Body of pancreas (tissue), 4 donors: ENCODE data around the gene ZNF275. TPM values are rescaled to one million over a fixed set of nuclear protein-coding genes. Genes with fewer than 3 reads are reported as not detected.

Source experiments
- ATAC-seq: fragments of 150-250 bp; one replicate; pipeline ENCODE4 v1.9.1; 2016
- DNase-seq, 4 donors: peaks; one replicate each; pipeline ENCODE4 v3.0.0-alpha.2; 2019
- H3K27ac ChIP-seq, 4 donors: fragments of 200-600 bp; sonication (generic); 1 replicate in 3 of 4; 2 replicates in 1 of 4; pipeline versions ENCODE4 v1.5.1 to v1.6.1; 2016 to 2019; ENCODE audit warnings: mild to moderate bottlenecking in 1 of 4, mixed read lengths in 1 of 4, moderate library complexity in 1 of 4
- H3K27me3 ChIP-seq, 2 donors: fragments of 200-600 bp; sonication (generic); one replicate each; pipeline ENCODE4 v1.6.0; 2016; ENCODE audit warnings: mild to moderate bottlenecking in 1 of 2
- H3K36me3 ChIP-seq, 2 donors: fragments of 200-600 bp; sonication (generic); replicated peaks in 1 of 2; 2 replicates each; pipeline ENCODE4 v1.5.1; 2016; ENCODE audit warnings: low read depth in 2 of 2; ENCODE audit not compliant: insufficient read depth in 1 of 2
- H3K4me1 ChIP-seq: fragments of 200-600 bp; sonication (generic); one replicate; pipeline ENCODE4 v1.6.0; 2016
- H3K4me3 ChIP-seq, 2 donors: fragments of 200-600 bp; sonication (generic); 1 replicate in 1 of 2; 2 replicates in 1 of 2; pipeline ENCODE4 v1.5.1; 2016 to 2019
- H3K9me3 ChIP-seq, 3 donors: fragments of 200-600 bp; sonication (generic); 1 replicate in 2 of 3; 2 replicates in 1 of 3; pipeline ENCODE4 v1.5.1; 2016
- CTCF ChIP-seq, 7 experiments: fragments of 450-650 bp in 4 of 7; fragments of 200-600 bp in 3 of 7; sonication (generic) in 3 of 7; IDR thresholded peaks; one replicate each; pipeline ENCODE4 v1.5.1; 2016 to 2019; ENCODE audit warnings: antibody characterized with exemption in 7 of 7
- POLR2A ChIP-seq, 3 donors: fragments of 450-650 bp; IDR thresholded peaks; one replicate each; pipeline ENCODE4 v1.6.1; 2016; ENCODE audit warnings: antibody characterized with exemption in 3 of 3, mild to moderate bottlenecking in 2 of 3
- WGBS, 2 donors: methylation state at CpG; one replicate each; pipeline ENCODE4 v1.1.5; 2017; 5-methylcytosine and 5-hydroxymethylcytosine counted together
- intact Hi-C: fragments of 100-400 bp; cut with DNase I; formaldehyde crosslinking; loops from one replicate; pipeline ENCODE4 v1.15.1; 2023
- total RNA-seq, 2 donors: library from RNA; depleted of rRNA; stranded (reverse); fragments of >200 nt; gene quantifications; one replicate each; pipeline ENCODE4 v1.1.0, GENCODE V29; 2016

The ZNF275 gene
- total RNA-seq, 2 donors from 2014 or later = 8.0 to 12.2 TPM

- H3K9me3 ChIP-seq = no peaks in the 10 kb centered on the region
- intact Hi-C loops = no loop called here
- ATAC-seq (no peak), DNase-seq (no peak)
- TF ChIP-seq CTCF (IDR thresholded peaks at IDR 0.05) (no peak), POLR2A (IDR thresholded peaks at IDR 0.05) (no peak)
- H3K4me1 ChIP-seq = no peaks in the 10 kb centered on the region
- no peak overlapping the region for H3K4me3 ChIP-seq
- H3K36me3 ChIP-seq = no peaks in the 10 kb centered on the region
- 83% methylated on average over 5 of the region's 5 CpGs; no CpG with 5 or more reads in 1 of the 2 donors for WGBS, 2 donors
- H3K27me3 ChIP-seq = no peaks in the 10 kb centered on the region
- H3K27ac ChIP-seq = no peak overlapping the region
Measured at GRCh38 chrX:153312041-153312440, 21.9 kb upstream of the ZNF275 start.

GRCh38 chrX:153312842-153313241 is 21.1 kb upstream of the ZNF275 start:
- no peaks in the 10 kb centered on the region for H3K27me3 ChIP-seq
- H3K36me3 ChIP-seq = no peaks in the 10 kb centered on the region
- no peak for DNase-seq
- intact Hi-C loops = no loop called here
- no peaks in the 10 kb centered on the region for H3K9me3 ChIP-seq
- no peak for TF ChIP-seq CTCF (IDR thresholded peaks at IDR 0.05)
- no peak for TF ChIP-seq POLR2A (IDR thresholded peaks at IDR 0.05)
- ATAC-seq = no peak
- H3K27ac ChIP-seq = no peak overlapping the region
- no peaks in the 10 kb centered on the region for H3K4me1 ChIP-seq
- WGBS, 2 donors = no CpG with 5 or more reads among the region's 1 CpG
- H3K4me3 ChIP-seq = no peak overlapping the region

- 93% methylated on average over 3 of the region's 8 CpGs; no CpG with 5 or more reads in 1 of the 2 donors for WGBS, 2 donors
- no peak for DNase-seq
- Histone ChIP-seq H3K27me3 (no peaks in the 10 kb centered on the region), H3K36me3 (no peaks in the 10 kb centered on the region), H3K4me3 (no peak overlapping the region), H3K27ac (no peak overlapping the region), H3K9me3 (no peaks in the 10 kb centered on the region), H3K4me1 (no peaks in the 10 kb centered on the region)
- intact Hi-C loops = no loop called here
- TF ChIP-seq POLR2A (IDR thresholded peaks at IDR 0.05) (no peak), CTCF (IDR thresholded peaks at IDR 0.05) (no peak)
- no peak for ATAC-seq
Measured at GRCh38 chrX:153317306-153317705, 16.6 kb upstream of the ZNF275 start.

GRCh38 chrX:153317996-153318722 is 15.8 kb upstream of the ZNF275 start:
- no peaks in the 10 kb centered on the region for H3K36me3 ChIP-seq
- no peak overlapping the region for H3K4me3 ChIP-seq
- H3K27me3 ChIP-seq = no peaks in the 10 kb centered on the region
- TF ChIP-seq CTCF (IDR thresholded peaks at IDR 0.05) (no peak), POLR2A (IDR thresholded peaks at IDR 0.05) (no peak)
- H3K27ac ChIP-seq = no peak overlapping the region
- H3K9me3 ChIP-seq = no peaks in the 10 kb centered on the region
- H3K4me1 ChIP-seq = no peaks in the 10 kb centered on the region
- intact Hi-C loops = no loop called here
- ATAC-seq (no peak), DNase-seq (no peak)
- 87% methylated on average over 17 of the region's 20 CpGs; no CpG with 5 or more reads in 1 of the 2 donors for WGBS, 2 donors

- TF ChIP-seq POLR2A (IDR thresholded peaks at IDR 0.05) = no peak
- TF ChIP-seq CTCF (IDR thresholded peaks at IDR 0.05) = no peak
- no peak overlapping the region for H3K4me3 ChIP-seq
- no peaks in the 10 kb centered on the region for H3K9me3 ChIP-seq
- ATAC-seq = no peak
- H3K4me1 ChIP-seq = no peaks in the 10 kb centered on the region
- no peaks in the 10 kb centered on the region for H3K36me3 ChIP-seq
- H3K27me3 ChIP-seq = no peaks in the 10 kb centered on the region
- H3K27ac ChIP-seq = no peak overlapping the region
- WGBS, 2 donors = 83% methylated on average over 4 of the region's 7 CpGs; no CpG with 5 or more reads in 1 of the 2 donors
- intact Hi-C loops = no loop called here
- no peak for DNase-seq
Measured at GRCh38 chrX:153318811-153319210, 15.1 kb upstream of the ZNF275 start.
